A549 (cell line): ENCODE results near the gene SEC31B. TPM values are rescaled to one million over a fixed set of nuclear protein-coding genes. Genes with fewer than 3 reads are reported as not detected.

Experiments
- ATAC-seq, 2 experiments: fragments of 200-7000 bp in 1 of 2; fragments of >200 bp in 1 of 2; cut with Nextera tagmentation in 1 of 2; cut with Tn5 transposase in 1 of 2; 3 replicates each; pipeline versions ENCODE4 v1.8.0 to v1.9.1; 2018 to 2020; ENCODE audit warnings: mild to moderate bottlenecking in 1 of 2, moderate library complexity in 1 of 2
- CTCF ChIA-PET: fragments of 300-600 bp; sonication (Branson Sonifier 250); formaldehyde crosslinking; extraction: SDS; loops from one replicate; lab custom pipeline; 2021; ENCODE audit warnings: antibody characterized with exemption, inconsistent platforms; lab: Yijun Ruan, JAX
- POLR2A ChIA-PET: fragments of 350-600 bp; formaldehyde crosslinking; extraction: SDS; loops from one replicate; lab custom pipeline; 2021; ENCODE audit warnings: antibody characterized with exemption, inconsistent platforms; lab: Yijun Ruan, JAX
- DNase-seq, 2 experiments: peaks; one replicate each; pipeline versions ENCODE4 v3.0.0 to v3.0.0-alpha.2; 2011 to 2016; ENCODE audit warnings: low read depth in 1 of 2, low spot score in 1 of 2
- FAIRE-seq: peaks from 2 replicates; lab custom pipeline; 2011; peaks lifted over from hg19 to GRCh38; lab: Jason Lieb, UNC
- H3K27ac ChIP-seq, 2 experiments: fragments of >200 bp; sonication (Bioruptor Twin); formaldehyde crosslinking; 3 replicates each; pipeline ENCODE4 v1.5.1; 2016 to 2017
- H3K4me1 ChIP-seq: fragments of >200 bp; sonication (Bioruptor Twin); formaldehyde crosslinking; 3 replicates; pipeline ENCODE4 v1.6.1; 2016
- H3K4me2 ChIP-seq: fragments of >200 bp; sonication (Bioruptor Twin); formaldehyde crosslinking; 3 replicates; pipeline ENCODE4 v1.6.1; 2016
- H3K4me3 ChIP-seq: fragments of >200 bp; sonication (Bioruptor Twin); formaldehyde crosslinking; 3 replicates; pipeline ENCODE4 v1.5.1; 2016
- H3K9me3 ChIP-seq: fragments of >200 bp; sonication (Bioruptor Twin); formaldehyde crosslinking; 3 replicates; pipeline ENCODE4 v1.6.1; 2016
- BHLHE40 ChIP-seq: IDR thresholded peaks from 2 replicates; pipeline ENCODE4 v1.6.1; 2012; ENCODE audit warnings: low read depth, low read length, inconsistent platforms
- CBX8 ChIP-seq: fragments of 200-600 bp; sonication (generic); IDR thresholded peaks from 2 replicates; pipeline ENCODE4 v1.6.1; 2016
- CHD2 ChIP-seq: fragments of 150-350 bp; IDR thresholded peaks from 2 replicates; pipeline ENCODE4 v1.6.1; 2014; ENCODE audit warnings: low read length; ENCODE audit not compliant: partially characterized antibody
- CHD4 ChIP-seq: fragments of 200-600 bp; sonication (generic); IDR thresholded peaks from 2 replicates; pipeline ENCODE4 v1.6.1; 2016; ENCODE audit warnings: antibody characterized with exemption, mild to moderate bottlenecking, borderline replicate concordance
- E2F6 ChIP-seq: IDR thresholded peaks from 2 replicates; pipeline ENCODE4 v1.6.1; 2012; ENCODE audit warnings: low read depth, borderline replicate concordance
- EP300 ChIP-seq, 2 experiments: fragments of >200 bp; sonication (Bioruptor Twin); formaldehyde crosslinking; IDR thresholded peaks; 2 replicates in 1 of 2; 3 replicates in 1 of 2; pipeline ENCODE4 v1.6.1; 2016 to 2017
- ESRRA ChIP-seq: fragments of 150-350 bp; IDR thresholded peaks from 2 replicates; pipeline ENCODE4 v1.6.1; 2014; ENCODE audit warnings: mild to moderate bottlenecking, low read length, borderline replicate concordance
- FOSB ChIP-seq: fragments of 250-450 bp; sonication (Bioruptor Pico); IDR thresholded peaks from 2 replicates; pipeline ENCODE4 v1.5.0; 2020; ENCODE audit warnings: mild to moderate bottlenecking, moderate library complexity
- FOSL2 ChIP-seq, 2 experiments: fragments of 450-650 bp in 1 of 2; fragments of >200 bp in 1 of 2; sonication (Bioruptor Twin) in 1 of 2; formaldehyde crosslinking; IDR thresholded peaks; 2 replicates each; pipeline versions ENCODE4 v1.5.0 to v1.6.1; 2016 to 2020; ENCODE audit warnings: mild to moderate bottlenecking in 1 of 2, moderate library complexity in 1 of 2
- HEYL ChIP-seq: fragments of 250-450 bp; sonication (Bioruptor Pico); IDR thresholded peaks from 2 replicates; pipeline ENCODE4 v1.8.0; 2021; ENCODE audit warnings: mild to moderate bottlenecking, moderate library complexity
- HMGXB4 ChIP-seq: fragments of 250-450 bp; sonication (Bioruptor Pico); IDR thresholded peaks from 2 replicates; pipeline ENCODE4 v1.5.0; 2021; ENCODE audit warnings: mild to moderate bottlenecking, moderate library complexity, borderline replicate concordance
- HOXA7 ChIP-seq: fragments of 250-450 bp; sonication (Bioruptor Pico); IDR thresholded peaks from 2 replicates; pipeline ENCODE4 v1.5.0; 2020; ENCODE audit warnings: mild to moderate bottlenecking, moderate library complexity
- HOXB13 ChIP-seq: fragments of 250-450 bp; sonication (Bioruptor Pico); IDR thresholded peaks from 2 replicates; pipeline ENCODE4 v1.5.0; 2020; ENCODE audit warnings: low read depth, mild to moderate bottlenecking, moderate library complexity
- HOXB5 ChIP-seq: fragments of 250-450 bp; sonication (Bioruptor Pico); IDR thresholded peaks from 2 replicates; pipeline ENCODE4 v1.5.0; 2020; ENCODE audit warnings: mild to moderate bottlenecking, moderate library complexity
- JUN ChIP-seq, 2 experiments: fragments of >200 bp; sonication (Bioruptor Twin); formaldehyde crosslinking; IDR thresholded peaks; 2 replicates in 1 of 2; 3 replicates in 1 of 2; pipeline ENCODE4 v1.6.1; 2016 to 2017
- JUNB ChIP-seq: fragments of >200 bp; sonication (Bioruptor Twin); formaldehyde crosslinking; IDR thresholded peaks from 2 replicates; pipeline ENCODE4 v1.6.1; 2016
- MAFK ChIP-seq: fragments of 450-650 bp; IDR thresholded peaks from 2 replicates; pipeline ENCODE4 v1.6.1; 2014; ENCODE audit not compliant: partially characterized antibody
- NPAS2 ChIP-seq: fragments of 250-450 bp; sonication (Bioruptor Pico); IDR thresholded peaks from 2 replicates; pipeline ENCODE4 v1.8.0; 2022; ENCODE audit warnings: mild to moderate bottlenecking, moderate library complexity, borderline replicate concordance
- RAD21 ChIP-seq, 2 experiments: fragments of >200 bp in 1 of 2; sonication (Bioruptor Twin) in 1 of 2; formaldehyde crosslinking in 1 of 2; IDR thresholded peaks in 1 of 2; conservative IDR thresholded peaks in 1 of 2; 2 replicates in 1 of 2; 3 replicates in 1 of 2; pipeline ENCODE4 v1.6.1; 2012 to 2018; ENCODE audit warnings: inconsistent platforms in 1 of 2
- RNF2 ChIP-seq: fragments of 200-600 bp; sonication (generic); IDR thresholded peaks from 2 replicates; pipeline ENCODE4 v1.6.1; 2016; ENCODE audit warnings: low read depth, mild to moderate bottlenecking, antibody characterized with exemption, moderate library complexity, borderline replicate concordance
- SREBF2 ChIP-seq: fragments of 450-650 bp; IDR thresholded peaks from 2 replicates; pipeline ENCODE4 v1.6.1; 2014; ENCODE audit warnings: mild to moderate bottlenecking, moderate library complexity
- ZC3H11A ChIP-seq: fragments of 450-650 bp; IDR thresholded peaks from 2 replicates; pipeline ENCODE4 v1.6.1; 2014; ENCODE audit warnings: antibody characterized with exemption, mild to moderate bottlenecking
- ZSCAN20 ChIP-seq: fragments of 250-450 bp; sonication (Bioruptor Pico); IDR thresholded peaks from 2 replicates; pipeline ENCODE4 v1.8.0; 2022; ENCODE audit warnings: mild to moderate bottlenecking, moderate library complexity
- whole genome bisulfite sequencing: methylation state at CpG from one replicate; pipeline ENCODE4 v1.1.6; 2017; ENCODE audit errors: missing lambda C conversion rate; 5-methylcytosine and 5-hydroxymethylcytosine counted together
- polyA plus RNA-seq, 4 experiments: library from polyadenylated mRNA; depleted of rRNA in 3 of 4; stranded (reverse); fragments of >200 nt; fragmentation: RNase III in 1 of 4; extraction: RNeasy Plus Mini Kit Qiagen cat#74134 plus additional on column Dnase treatment in 1 of 4; gene quantifications; 2 replicates in 3 of 4; 3 replicates in 1 of 4; pipeline ENCODE4 v1.2.3, GENCODE V29; 2011 to 2017
- TF ChIP-seq, protein P1 (sequence below): fragments of 200-600 bp; sonication (generic); IDR thresholded peaks from 2 replicates; pipeline ENCODE4 v1.6.1; 2016; ENCODE audit warnings: antibody characterized with exemption, mild to moderate bottlenecking, moderate library complexity
- TF ChIP-seq, protein P2 (sequence below): fragments of 250-450 bp; sonication (Bioruptor Pico); IDR thresholded peaks from 2 replicates; pipeline ENCODE4 v1.5.0; 2020; ENCODE audit warnings: low read depth, mild to moderate bottlenecking, moderate library complexity
- TF ChIP-seq, protein P3 (sequence below): IDR thresholded peaks from 2 replicates; pipeline ENCODE4 v1.6.1; 2012

Gene SEC31B
- polyA plus RNA-seq, 2 of the 4 experiments (the other 2 are of a cell fraction): 6.2 to 7.1 TPM

DNA sequence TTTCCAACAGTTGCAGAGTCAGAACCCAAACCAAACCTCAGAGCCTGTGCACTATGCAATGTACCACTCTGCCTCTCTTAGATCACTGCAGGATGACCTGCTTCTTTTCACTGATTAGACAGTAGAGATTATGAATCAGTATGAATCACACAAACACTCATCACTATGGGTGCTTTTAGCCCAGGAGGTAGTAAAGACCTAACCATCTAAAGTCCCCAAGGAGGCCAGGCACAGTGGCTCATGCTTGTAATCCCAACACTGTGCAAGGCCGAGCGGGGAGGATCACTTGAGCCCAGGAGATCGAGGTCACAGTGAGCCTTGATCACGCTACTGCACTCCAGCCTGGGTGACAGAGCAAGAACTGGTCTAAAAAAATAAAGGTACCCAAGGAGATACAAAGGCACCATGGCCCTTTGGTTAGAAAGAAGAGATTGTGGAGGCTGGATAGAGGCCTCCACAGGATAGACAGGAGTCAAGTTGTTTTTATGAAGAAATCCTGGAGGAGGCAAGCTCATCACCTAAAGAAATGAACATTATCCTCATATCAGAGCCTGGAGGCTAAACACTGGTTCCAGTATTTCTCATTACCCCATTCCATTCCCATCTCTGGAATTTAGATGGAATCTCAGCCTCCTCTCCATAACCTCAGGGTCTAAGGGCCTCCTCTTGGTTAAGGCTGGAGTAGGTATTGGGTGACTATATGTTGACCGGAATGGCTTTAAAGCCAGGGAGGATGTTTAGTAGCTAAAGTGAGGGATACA is 12.9 kb downstream of the SEC31B start:
- WGBS: 75% methylated on average over 5 of the region's 5 CpGs
- 0 out of 6 replicates have a peak overlapping the region, but pooled peaks of 1 of the 2 experiments have one; percentile 10 for H3K27ac ChIP-seq
- ATAC-seq: peak; percentile 79 to 82; a peak in 5 of 6 replicates
- POLR2A ChIA-PET: no interaction called here
- CTCF ChIA-PET: interaction anchor here (1.0 to 23.5 kb wide), 10 partner anchors 14 to 372 kb away, joined by 3 to 381 read pairs (median 34); partner anchors contain the start of genes PKD2L1, SCD and SEC31B
- no peak for FAIRE-seq
- TF ChIP-seq, protein P1, sequence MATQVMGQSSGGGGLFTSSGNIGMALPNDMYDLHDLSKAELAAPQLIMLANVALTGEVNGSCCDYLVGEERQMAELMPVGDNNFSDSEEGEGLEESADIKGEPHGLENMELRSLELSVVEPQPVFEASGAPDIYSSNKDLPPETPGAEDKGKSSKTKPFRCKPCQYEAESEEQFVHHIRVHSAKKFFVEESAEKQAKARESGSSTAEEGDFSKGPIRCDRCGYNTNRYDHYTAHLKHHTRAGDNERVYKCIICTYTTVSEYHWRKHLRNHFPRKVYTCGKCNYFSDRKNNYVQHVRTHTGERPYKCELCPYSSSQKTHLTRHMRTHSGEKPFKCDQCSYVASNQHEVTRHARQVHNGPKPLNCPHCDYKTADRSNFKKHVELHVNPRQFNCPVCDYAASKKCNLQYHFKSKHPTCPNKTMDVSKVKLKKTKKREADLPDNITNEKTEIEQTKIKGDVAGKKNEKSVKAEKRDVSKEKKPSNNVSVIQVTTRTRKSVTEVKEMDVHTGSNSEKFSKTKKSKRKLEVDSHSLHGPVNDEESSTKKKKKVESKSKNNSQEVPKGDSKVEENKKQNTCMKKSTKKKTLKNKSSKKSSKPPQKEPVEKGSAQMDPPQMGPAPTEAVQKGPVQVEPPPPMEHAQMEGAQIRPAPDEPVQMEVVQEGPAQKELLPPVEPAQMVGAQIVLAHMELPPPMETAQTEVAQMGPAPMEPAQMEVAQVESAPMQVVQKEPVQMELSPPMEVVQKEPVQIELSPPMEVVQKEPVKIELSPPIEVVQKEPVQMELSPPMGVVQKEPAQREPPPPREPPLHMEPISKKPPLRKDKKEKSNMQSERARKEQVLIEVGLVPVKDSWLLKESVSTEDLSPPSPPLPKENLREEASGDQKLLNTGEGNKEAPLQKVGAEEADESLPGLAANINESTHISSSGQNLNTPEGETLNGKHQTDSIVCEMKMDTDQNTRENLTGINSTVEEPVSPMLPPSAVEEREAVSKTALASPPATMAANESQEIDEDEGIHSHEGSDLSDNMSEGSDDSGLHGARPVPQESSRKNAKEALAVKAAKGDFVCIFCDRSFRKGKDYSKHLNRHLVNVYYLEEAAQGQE: no peak
- TF ChIP-seq FOSL2 (IDR thresholded peaks at IDR 0.05): peak; percentile 54; the same call in 1 of the 2 replicates
- peak; percentile 58 for TF ChIP-seq FOSL2 (CRISPR knock-in tag; IDR thresholded peaks at IDR 0.05)
- no peak for TF ChIP-seq CHD2
- no peak for TF ChIP-seq EP300 (IDR thresholded peaks at IDR 0.05)
- no peak for TF ChIP-seq CHD4
- no peak for TF ChIP-seq FOSB (CRISPR knock-in tag)
- TF ChIP-seq HMGXB4 (CRISPR knock-in tag): no peak
- TF ChIP-seq CBX8: no peak
- 0 out of 2 replicates have a peak, but pooled peaks have one; percentile 18 for TF ChIP-seq JUNB
- no peak overlapping the region for H3K4me2 ChIP-seq
- peak; percentile 11 to 35 for DNase-seq
- H3K4me3 ChIP-seq: no peak overlapping the region
- H3K4me1 ChIP-seq: peaks cover 10% of the 10 kb centered on the region; the same call in 2 of the 3 replicates
- no peaks in the 10 kb centered on the region for H3K9me3 ChIP-seq

DNA sequence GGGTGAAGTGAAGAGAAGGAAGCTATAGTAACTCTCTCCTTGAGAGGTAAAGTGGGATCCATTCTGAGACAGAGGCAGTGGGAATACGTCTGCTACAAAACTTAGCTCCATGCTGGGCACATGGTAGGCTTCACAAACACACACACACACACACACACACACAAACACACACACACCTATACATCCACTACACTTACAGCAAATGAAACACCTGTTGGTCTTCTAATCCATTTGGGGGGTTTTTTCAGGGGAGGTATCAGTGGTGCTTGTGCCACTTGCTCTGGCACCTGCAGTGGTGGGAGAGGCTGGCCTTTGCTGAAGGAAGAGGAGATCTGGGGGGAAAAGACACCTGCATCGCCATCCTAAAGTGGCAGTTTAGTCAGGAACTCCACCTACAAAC is 14.5 kb downstream of the SEC31B start:
- H3K4me2 ChIP-seq: no peak overlapping the region
- 84% methylated on average over 2 of the region's 2 CpGs for WGBS
- H3K9me3 ChIP-seq: no peaks in the 10 kb centered on the region
- ChIA-PET CTCF (interaction anchor here (2.3 to 23.5 kb wide), 4 partner anchors 14 to 165 kb away, joined by 9 to 381 read pairs (median 310); partner anchors contain the start of genes SCD and SEC31B), POLR2A (no interaction called here)
- FAIRE-seq (no peak), DNase-seq (no peak), ATAC-seq (no peak)
- H3K27ac ChIP-seq: no peak overlapping the region
- peaks cover 10% of the 10 kb centered on the region; the same call in 2 of the 3 replicates for H3K4me1 ChIP-seq
- TF ChIP-seq ZC3H11A (no peak), NPAS2 (CRISPR knock-in tag) (no peak), EP300 (IDR thresholded peaks at IDR 0.05) (no peak), BHLHE40 (no peak), HOXB13 (CRISPR knock-in tag) (no peak), HOXA7 (CRISPR knock-in tag) (no peak), HEYL (CRISPR knock-in tag) (no peak), FOSL2 (IDR thresholded peaks at IDR 0.05) (no peak), FOSL2 (CRISPR knock-in tag; IDR thresholded peaks at IDR 0.05) (no peak), JUN (IDR thresholded peaks at IDR 0.05) (no peak), HOXB5 (CRISPR knock-in tag) (no peak), ESRRA (no peak), ZSCAN20 (CRISPR knock-in tag) (no peak), RNF2 (no peak), E2F6 (no peak), SREBF2 (no peak), RAD21 (conservative IDR thresholded peaks at IDR 0.05 in 1 of 2, IDR thresholded peaks at IDR 0.05 in 1 of 2) (no peak), MAFK (no peak)
- TF ChIP-seq, protein P2, sequence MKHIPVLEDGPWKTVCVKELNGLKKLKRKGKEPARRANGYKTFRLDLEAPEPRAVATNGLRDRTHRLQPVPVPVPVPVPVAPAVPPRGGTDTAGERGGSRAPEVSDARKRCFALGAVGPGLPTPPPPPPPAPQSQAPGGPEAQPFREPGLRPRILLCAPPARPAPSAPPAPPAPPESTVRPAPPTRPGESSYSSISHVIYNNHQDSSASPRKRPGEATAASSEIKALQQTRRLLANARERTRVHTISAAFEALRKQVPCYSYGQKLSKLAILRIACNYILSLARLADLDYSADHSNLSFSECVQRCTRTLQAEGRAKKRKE (CRISPR knock-in tag): no peak
- TF ChIP-seq, protein P3, sequence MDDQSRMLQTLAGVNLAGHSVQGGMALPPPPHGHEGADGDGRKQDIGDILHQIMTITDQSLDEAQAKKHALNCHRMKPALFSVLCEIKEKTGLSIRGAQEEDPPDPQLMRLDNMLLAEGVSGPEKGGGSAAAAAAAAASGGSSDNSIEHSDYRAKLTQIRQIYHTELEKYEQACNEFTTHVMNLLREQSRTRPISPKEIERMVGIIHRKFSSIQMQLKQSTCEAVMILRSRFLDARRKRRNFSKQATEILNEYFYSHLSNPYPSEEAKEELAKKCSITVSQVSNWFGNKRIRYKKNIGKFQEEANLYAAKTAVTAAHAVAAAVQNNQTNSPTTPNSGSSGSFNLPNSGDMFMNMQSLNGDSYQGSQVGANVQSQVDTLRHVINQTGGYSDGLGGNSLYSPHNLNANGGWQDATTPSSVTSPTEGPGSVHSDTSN: no peak
- TF ChIP-seq, all 56 proteins: peak for 0
- H3K4me3 ChIP-seq: no peak overlapping the region
